Left lung (tissue), 10 donors: ENCODE measurements around the gene MACC1. TPM values are rescaled to one million over a fixed set of nuclear protein-coding genes. Genes with fewer than 3 reads are reported as not detected.

Experiments
- ATAC-seq: fragments of 200-7000 bp; cut with Tn5 transposase; one replicate; pipeline ENCODE4 v1.9.1; 2020; ENCODE audit warnings: moderate library complexity
- DNase-seq, 4 donors: peaks; one replicate each; pipeline ENCODE4 v3.0.0-alpha.2; 2013 to 2020
- H3K27ac ChIP-seq, 2 donors: fragments of 200-600 bp; sonication (generic) in 1 of 2; one replicate each; pipeline versions ENCODE4 v1.5.0 to v1.8.0; 2020 to 2021
- H3K27me3 ChIP-seq, 2 donors: fragments of 200-600 bp; sonication (generic) in 1 of 2; one replicate each; pipeline versions ENCODE4 v1.5.0 to v1.8.0; 2020 to 2021
- H3K36me3 ChIP-seq, 2 donors: fragments of 200-600 bp; sonication (generic) in 1 of 2; one replicate each; pipeline versions ENCODE4 v1.5.0 to v1.8.0; 2020 to 2021
- H3K4me1 ChIP-seq, 2 donors: fragments of 200-600 bp; one replicate each; pipeline ENCODE4 v1.8.0; 2021
- H3K4me3 ChIP-seq, 2 donors: fragments of 200-600 bp; sonication (generic) in 1 of 2; one replicate each; pipeline versions ENCODE4 v1.5.0 to v1.8.0; 2020 to 2021; ENCODE audit warnings: mild to moderate bottlenecking in 1 of 2
- H3K9me3 ChIP-seq, 2 donors: fragments of 200-600 bp; sonication (generic) in 1 of 2; one replicate each; pipeline versions ENCODE4 v1.5.0 to v1.8.0; 2020 to 2021
- CTCF ChIP-seq, 2 donors: fragments of 200-600 bp; sonication (generic) in 1 of 2; IDR thresholded peaks; one replicate each; pipeline versions ENCODE4 v1.5.0 to v1.8.0; 2021; ENCODE audit warnings: antibody characterized with exemption in 2 of 2
- intact Hi-C, 2 donors: fragments of 100-400 bp; cut with DNase I; formaldehyde crosslinking; loops; one replicate each; pipeline versions ENCODE4 v1.11.2 to v1.14.2; 2022
- polyA plus RNA-seq, 6 donors: library from polyadenylated mRNA; unstranded; fragments of 120-200 nt; gene quantifications; one replicate each; pipeline ENCODE4 v1.2.1, GENCODE V29; 2013; ENCODE audit not compliant: insufficient read length in 6 of 6
- total RNA-seq, 2 donors: library from RNA; stranded (reverse); fragmentation: NEBNext Ultra II Directional; extraction: Animal tissue kit (Norgen Biotek cat#: 25700); gene quantifications; one replicate each; pipeline ENCODE4 v1.2.1, GENCODE V29; 2021
- donor health status: DM: no; HTN: yes; CAD: no.
- donor health status: DM: no; HTN: no; CAD: no.

The MACC1 gene
- total and polyA plus RNA-seq, 8 donors, result 8.5 to 36.2 (median 12.2) TPM

GRCh38 chr7:20237464-20238193, 20.4 kb upstream of the MACC1 start:
- no peak overlapping the region for H3K4me3 ChIP-seq
- TF ChIP-seq CTCF (IDR thresholded peaks at IDR 0.05), result no peak
- no peaks in the 10 kb centered on the region for H3K4me1 ChIP-seq
- ATAC-seq (no peak), DNase-seq (no peak)
- intact Hi-C loops, result no loop called here
- no peaks in the 10 kb centered on the region for H3K27me3 ChIP-seq
- no peaks in the 10 kb centered on the region for H3K36me3 ChIP-seq
- no peak overlapping the region for H3K27ac ChIP-seq
- no peaks in the 10 kb centered on the region for H3K9me3 ChIP-seq

GRCh38 chr7:20236790-20237189, 19.6 kb upstream of the MACC1 start:
- Histone ChIP-seq H3K36me3 (no peaks in the 10 kb centered on the region), H3K27ac (no peak overlapping the region), H3K27me3 (no peaks in the 10 kb centered on the region), H3K4me3 (no peak overlapping the region), H3K4me1 (no peaks in the 10 kb centered on the region), H3K9me3 (no peaks in the 10 kb centered on the region)
- ATAC-seq, result no peak
- intact Hi-C loops, result no loop called here
- no peak for TF ChIP-seq CTCF (IDR thresholded peaks at IDR 0.05)
- DNase-seq, result no peak

GRCh38 chr7:20236043-20236442, 18.9 kb upstream of the MACC1 start:
- no peaks in the 10 kb centered on the region for H3K36me3 ChIP-seq
- H3K4me3 ChIP-seq, result no peak overlapping the region
- no peaks in the 10 kb centered on the region for H3K27me3 ChIP-seq
- no peaks in the 10 kb centered on the region for H3K4me1 ChIP-seq
- ATAC-seq (no peak), DNase-seq (no peak)
- no peak overlapping the region for H3K27ac ChIP-seq
- no peaks in the 10 kb centered on the region for H3K9me3 ChIP-seq
- intact Hi-C loops, result no loop called here
- no peak for TF ChIP-seq CTCF (IDR thresholded peaks at IDR 0.05)

GRCh38 chr7:20235288-20235687, 18.1 kb upstream of the MACC1 start:
- no peak for TF ChIP-seq CTCF (IDR thresholded peaks at IDR 0.05)
- DNase-seq (no peak), ATAC-seq (no peak)
- peaks cover 0 to 6% of the 10 kb centered on the region in 2 donors for H3K4me1 ChIP-seq
- H3K4me3 ChIP-seq, result no peak overlapping the region
- intact Hi-C loops, result no loop called here
- H3K36me3 ChIP-seq, result no peaks in the 10 kb centered on the region
- no peaks in the 10 kb centered on the region for H3K27me3 ChIP-seq
- H3K9me3 ChIP-seq, result no peaks in the 10 kb centered on the region
- no peak overlapping the region for H3K27ac ChIP-seq

GRCh38 chr7:20233362-20233761, 16.2 kb upstream of the MACC1 start:
- intact Hi-C loops, result no loop called here
- ATAC-seq, result no peak
- no peak for TF ChIP-seq CTCF (IDR thresholded peaks at IDR 0.05)
- Histone ChIP-seq H3K27ac (no peak overlapping the region), H3K36me3 (no peaks in the 10 kb centered on the region), H3K27me3 (no peaks in the 10 kb centered on the region), H3K4me1 (peaks cover 0 to 6% of the 10 kb centered on the region in 2 donors), H3K9me3 (no peaks in the 10 kb centered on the region), H3K4me3 (no peak overlapping the region)
- no peak for DNase-seq
